Fibroblast of skin of back (primary cell): ENCODE data around the gene LDAH.
A peak's percentile ranks its signal among the peaks of the same experiment; 100 is the strongest.
"Not testable (repeated sequence)": the region's sequence is repeated elsewhere in the genome, so short reads cannot be mapped to it uniquely, and the experiment has no call there.

Experiments used
- DNase-seq: peaks from one replicate; pipeline ENCODE4 v3.0.0-alpha.2; 2013

Gene LDAH

GRCh38 chr2:20717641-20718040, 105.3 kb downstream of the LDAH start:
- no peak for DNase-seq

- not testable (repeated sequence) for DNase-seq
Measured at GRCh38 chr2:20716164-20716563, 106.7 kb downstream of the LDAH start.

GRCh38 chr2:20714412-20714811, 108.5 kb downstream of the LDAH start:
- DNase-seq, result not testable (repeated sequence)

GRCh38 chr2:20713585-20713984, 109.3 kb downstream of the LDAH start:
- not testable (repeated sequence) for DNase-seq

- DNase-seq, result not testable (repeated sequence)
Measured at GRCh38 chr2:20711641-20712040, 111.3 kb downstream of the LDAH start.

GRCh38 chr2:20707601-20708000, 115.3 kb downstream of the LDAH start:
- no peak for DNase-seq

- no peak for DNase-seq
Measured at GRCh38 chr2:20706786-20707185, 116.1 kb downstream of the LDAH start.

GRCh38 chr2:20706217-20706616, 116.7 kb downstream of the LDAH start:
- no peak for DNase-seq

- DNase-seq, result no peak
Measured at GRCh38 chr2:20704886-20705285, 118.0 kb downstream of the LDAH start.

- no peak for DNase-seq
Measured at GRCh38 chr2:20702563-20702962, 120.3 kb downstream of the LDAH start.

- peak; percentile 30 for DNase-seq
Measured at GRCh38 chr2:20698916-20699613, 123.8 kb downstream of the LDAH start.

GRCh38 chr2:20697322-20697934, 125.5 kb downstream of the LDAH start:
- DNase-seq, result no peak

- DNase-seq, result no peak
Measured at GRCh38 chr2:20696366-20696765, 126.5 kb downstream of the LDAH start.

- no peak for DNase-seq
Measured at GRCh38 chr2:20693317-20693716, 129.6 kb downstream of the LDAH start.

GRCh38 chr2:20692081-20692480, 130.8 kb downstream of the LDAH start:
- no peak for DNase-seq

- no peak for DNase-seq
Measured at GRCh38 chr2:20691076-20691734, 131.7 kb downstream of the LDAH start.

GRCh38 chr2:20689428-20690264, 133.3 kb downstream of the LDAH start:
- DNase-seq, result no peak

GRCh38 chr2:20687260-20687832, 135.6 kb downstream of the LDAH start:
- DNase-seq, result no peak

GRCh38 chr2:20684581-20685063, 138.3 kb downstream of the LDAH start:
- DNase-seq, result no peak

GRCh38 chr2:20682167-20682920, 140.6 kb downstream of the LDAH start:
- no peak for DNase-seq

- DNase-seq, result no peak
Measured at GRCh38 chr2:20680744-20681375, 142.0 kb downstream of the LDAH start.
